HUES6 (cell line): ENCODE results near the gene AOPEP.

ENCODE experiments used
- H3K27ac ChIP-seq: 2 replicates; pipeline ENCODE4 v1.7.0; 2013; ENCODE audit warnings: low read depth, mild to moderate bottlenecking, low read length, inconsistent platforms
- H3K27me3 ChIP-seq: 2 replicates; pipeline ENCODE4 v1.6.1; 2013; ENCODE audit warnings: low read length; ENCODE audit not compliant: control insufficient read depth, insufficient read depth
- H3K36me3 ChIP-seq: 2 replicates; pipeline ENCODE4 v1.6.1; 2013; ENCODE audit warnings: low read length; ENCODE audit not compliant: control insufficient read depth, insufficient read depth
- H3K4me1 ChIP-seq: 2 replicates; pipeline ENCODE4 v1.6.1; 2013; ENCODE audit warnings: low read length; ENCODE audit not compliant: control insufficient read depth, insufficient read depth
- H3K4me3 ChIP-seq: 2 replicates; pipeline ENCODE4 v1.5.1; 2013; ENCODE audit warnings: low read depth, low read length
- H3K9ac ChIP-seq: one replicate; pipeline ENCODE4 v1.6.1; 2013; ENCODE audit warnings: mild to moderate bottlenecking, low read length
- H3K9me3 ChIP-seq: 2 replicates; pipeline ENCODE4 v1.6.1; 2013; ENCODE audit warnings: low read depth, low read length; ENCODE audit not compliant: control insufficient read depth, insufficient read depth

AOPEP gene

DNA sequence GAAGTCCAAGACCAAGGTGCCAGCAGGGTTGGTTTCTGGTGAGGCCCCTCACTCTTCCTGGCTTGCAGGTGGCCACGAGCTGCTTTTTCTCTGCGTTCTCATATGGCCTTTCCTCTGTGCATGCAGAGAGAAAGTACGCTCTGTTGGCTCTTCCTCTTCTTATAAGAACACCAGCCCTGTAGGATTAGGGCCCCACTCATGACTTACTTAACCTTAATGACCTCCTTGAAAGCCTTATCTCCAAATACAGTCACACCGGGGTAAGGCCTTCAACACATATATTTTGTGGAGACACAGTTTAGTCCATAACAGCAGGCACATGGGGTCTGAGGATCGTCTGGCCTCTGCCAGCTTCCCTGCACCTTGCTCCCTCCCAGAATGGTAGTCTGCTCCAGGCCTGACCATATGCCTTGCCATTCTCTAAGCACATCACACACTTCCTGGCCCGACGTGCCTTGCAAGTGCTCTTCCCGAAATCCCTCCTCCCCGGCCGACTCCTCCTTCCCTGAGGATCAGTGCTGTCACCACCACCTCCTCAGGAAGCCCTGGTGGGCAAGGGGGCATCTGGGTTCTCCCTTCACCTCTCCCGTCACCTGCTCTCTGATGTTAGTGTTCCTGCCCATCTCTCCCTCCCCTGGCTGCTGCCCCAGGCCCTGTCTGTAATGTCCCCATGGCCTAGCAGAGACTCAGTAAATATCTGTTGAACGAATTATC, 200.7 kb downstream of the AOPEP start:
- Histone ChIP-seq H3K4me3 (no peak overlapping the region), H3K9me3 (no peaks in the 10 kb centered on the region), H3K4me1 (peaks cover 7% of the 10 kb centered on the region), H3K27ac (no peak overlapping the region), H3K27me3 (no peaks in the 10 kb centered on the region), H3K9ac (no peak overlapping the region), H3K36me3 (no peaks in the 10 kb centered on the region)

DNA sequence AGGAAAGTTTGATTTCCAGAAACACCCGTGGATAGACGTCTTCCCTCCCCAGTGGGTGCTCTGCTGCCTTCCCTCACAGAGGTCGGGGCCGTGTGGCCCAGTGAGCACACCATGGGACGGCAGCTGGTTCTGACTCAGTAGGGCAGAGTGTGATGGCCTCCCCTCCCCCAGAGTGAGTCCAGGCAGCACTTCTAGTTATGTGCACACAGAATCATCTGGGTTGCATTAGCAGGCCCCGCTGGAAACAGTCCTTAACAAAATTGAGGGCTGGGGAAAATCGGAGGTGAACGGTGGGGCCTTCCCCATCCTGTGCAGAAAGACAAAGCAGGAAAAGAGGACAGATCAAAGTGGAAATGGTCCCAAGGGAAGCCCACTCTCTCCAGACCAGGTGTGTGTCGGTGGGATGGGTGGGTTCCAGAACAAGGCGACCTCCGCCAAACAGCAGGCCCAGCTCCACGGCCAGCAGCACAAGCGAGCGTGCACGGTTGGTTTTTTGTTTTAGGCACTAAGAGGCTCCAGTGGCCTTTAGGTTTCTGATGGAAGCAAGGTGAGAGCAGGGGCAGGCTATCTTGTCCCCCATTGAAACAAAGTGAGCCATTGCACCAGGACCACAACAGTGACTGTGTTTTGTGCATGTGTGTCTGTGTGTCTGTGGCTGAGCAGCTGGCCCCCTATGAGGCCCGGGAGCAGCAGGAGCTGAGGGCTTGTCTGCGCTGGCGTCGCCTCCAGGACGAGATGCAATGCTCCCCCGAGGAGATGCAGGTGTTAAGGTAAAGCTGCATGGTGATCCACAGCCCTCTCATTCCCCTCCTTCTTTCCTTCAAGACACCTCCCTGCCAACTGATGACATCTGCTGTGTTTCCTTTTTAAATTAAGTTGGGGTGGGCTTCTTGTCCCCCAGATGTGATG, 201.5 kb downstream of the AOPEP start:
- Histone ChIP-seq H3K27me3 (no peaks in the 10 kb centered on the region), H3K9ac (no peak overlapping the region), H3K4me1 (peaks cover 5% of the 10 kb centered on the region), H3K36me3 (no peaks in the 10 kb centered on the region), H3K4me3 (no peak overlapping the region), H3K9me3 (no peaks in the 10 kb centered on the region), H3K27ac (no peak overlapping the region)

- peaks cover 5% of the 10 kb centered on the region for H3K4me1 ChIP-seq
- no peak overlapping the region for H3K9ac ChIP-seq
- no peaks in the 10 kb centered on the region for H3K27me3 ChIP-seq
- H3K9me3 ChIP-seq = no peaks in the 10 kb centered on the region
- no peaks in the 10 kb centered on the region for H3K36me3 ChIP-seq
- no peak overlapping the region for H3K27ac ChIP-seq
- no peak overlapping the region for H3K4me3 ChIP-seq
Measured at GRCh38 chr9:94928691-94929368, 202.3 kb downstream of the AOPEP start.

DNA sequence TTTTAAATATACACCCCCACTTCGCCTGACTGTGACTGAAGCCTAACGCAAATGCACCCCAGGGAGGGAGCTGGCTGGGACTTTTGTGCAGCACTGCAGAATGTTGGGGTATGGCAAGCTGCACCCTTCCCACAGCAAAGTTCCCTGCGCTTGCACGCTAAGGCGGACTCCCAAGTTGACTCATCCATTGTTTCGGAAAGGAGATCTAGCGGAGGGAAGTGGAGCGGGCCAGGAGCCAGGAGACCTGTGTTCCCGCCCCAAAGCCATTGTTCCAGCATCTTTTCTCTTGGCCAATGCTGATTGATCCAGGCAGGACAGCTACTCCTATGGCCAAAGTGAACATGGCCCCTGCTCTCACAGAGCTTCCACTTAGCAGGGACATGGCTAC, 202.9 kb downstream of the AOPEP start:
- Histone ChIP-seq H3K36me3 (no peaks in the 10 kb centered on the region), H3K4me1 (peaks cover 5% of the 10 kb centered on the region), H3K27ac (no peak overlapping the region), H3K4me3 (no peak overlapping the region), H3K9ac (no peak overlapping the region), H3K27me3 (no peaks in the 10 kb centered on the region), H3K9me3 (no peaks in the 10 kb centered on the region)

GRCh38 chr9:94931036-94931633, 204.6 kb downstream of the AOPEP start:
- Histone ChIP-seq H3K4me1 (peaks cover 5% of the 10 kb centered on the region), H3K36me3 (no peaks in the 10 kb centered on the region), H3K9me3 (no peaks in the 10 kb centered on the region), H3K27me3 (no peaks in the 10 kb centered on the region), H3K9ac (no peak overlapping the region), H3K27ac (no peak overlapping the region), H3K4me3 (no peak overlapping the region)

GRCh38 chr9:94931740-94932139, 205.2 kb downstream of the AOPEP start:
- Histone ChIP-seq H3K9ac (no peak overlapping the region), H3K36me3 (no peaks in the 10 kb centered on the region), H3K4me3 (no peak overlapping the region), H3K9me3 (no peaks in the 10 kb centered on the region), H3K4me1 (peaks cover 5% of the 10 kb centered on the region), H3K27ac (no peak overlapping the region), H3K27me3 (no peaks in the 10 kb centered on the region)

GRCh38 chr9:94932652-94933510, 206.4 kb downstream of the AOPEP start:
- H3K9me3 ChIP-seq = no peaks in the 10 kb centered on the region
- H3K9ac ChIP-seq = no peak overlapping the region
- H3K27me3 ChIP-seq = no peaks in the 10 kb centered on the region
- peaks cover 12% of the 10 kb centered on the region for H3K4me1 ChIP-seq
- no peak overlapping the region for H3K27ac ChIP-seq
- no peaks in the 10 kb centered on the region for H3K36me3 ChIP-seq
- H3K4me3 ChIP-seq = no peak overlapping the region

GRCh38 chr9:94933511-94933828, 207.0 kb downstream of the AOPEP start:
- no peak overlapping the region for H3K27ac ChIP-seq
- no peak overlapping the region for H3K9ac ChIP-seq
- H3K4me3 ChIP-seq = no peak overlapping the region
- no peaks in the 10 kb centered on the region for H3K27me3 ChIP-seq
- H3K9me3 ChIP-seq = no peaks in the 10 kb centered on the region
- peaks cover 17% of the 10 kb centered on the region for H3K4me1 ChIP-seq
- H3K36me3 ChIP-seq = no peaks in the 10 kb centered on the region

DNA sequence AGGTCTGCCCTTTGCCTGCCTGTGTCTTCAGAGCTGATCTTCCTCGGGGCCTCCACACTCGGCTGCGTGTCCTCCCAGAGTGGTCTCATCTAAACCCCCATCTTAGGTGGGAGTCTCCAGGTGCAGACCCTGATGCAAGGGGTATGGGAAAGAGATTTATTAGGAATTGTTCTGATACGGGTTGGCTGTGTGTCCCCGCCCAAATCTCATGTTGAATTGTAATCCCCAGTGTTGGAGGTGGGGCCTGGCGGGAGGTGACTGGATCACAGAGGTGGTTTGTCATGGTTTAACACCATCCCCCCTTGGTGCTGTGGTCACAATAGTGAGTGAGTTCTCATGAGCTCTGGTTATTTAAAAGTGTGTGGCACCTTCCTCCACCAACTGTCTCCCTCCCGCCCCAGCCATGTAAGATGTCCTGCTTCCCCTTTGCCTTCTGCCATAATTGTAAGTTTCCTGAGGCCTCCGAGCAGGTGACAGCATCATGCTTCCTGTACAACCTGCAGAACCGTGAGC, 208.4 kb downstream of the AOPEP start:
- Histone ChIP-seq H3K36me3 (no peaks in the 10 kb centered on the region), H3K4me3 (no peak overlapping the region), H3K9ac (no peak overlapping the region), H3K4me1 (peaks cover 19% of the 10 kb centered on the region), H3K27ac (no peak overlapping the region), H3K27me3 (no peaks in the 10 kb centered on the region), H3K9me3 (no peaks in the 10 kb centered on the region)

DNA sequence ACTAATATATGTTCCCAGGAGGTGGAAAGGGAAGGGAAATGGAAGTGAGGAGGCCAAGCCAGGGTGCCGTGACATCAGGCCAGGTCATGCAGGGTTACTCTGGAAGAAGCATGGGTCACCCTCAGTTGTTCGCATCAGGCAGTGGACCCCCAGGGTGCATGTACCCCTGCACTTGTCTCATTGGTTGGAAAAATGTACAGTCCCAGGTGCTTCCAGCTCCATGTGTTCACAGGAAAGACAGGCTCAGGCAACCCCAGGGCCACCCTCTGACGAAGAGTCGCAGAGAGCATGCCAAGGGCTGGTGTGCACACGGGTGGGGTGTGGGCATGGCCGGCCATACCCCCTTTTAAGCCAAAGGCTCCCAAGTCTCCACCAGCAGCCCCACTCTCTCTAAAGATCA, 208.9 kb downstream of the AOPEP start:
- H3K27me3 ChIP-seq = no peaks in the 10 kb centered on the region
- no peaks in the 10 kb centered on the region for H3K9me3 ChIP-seq
- no peaks in the 10 kb centered on the region for H3K36me3 ChIP-seq
- H3K27ac ChIP-seq = no peak overlapping the region
- no peak overlapping the region for H3K9ac ChIP-seq
- peaks cover 19% of the 10 kb centered on the region for H3K4me1 ChIP-seq
- no peak overlapping the region for H3K4me3 ChIP-seq
